ENCODE measurements around the gene ENPP4.
A peak's percentile ranks its signal among the peaks of the same experiment; 100 is the strongest.
"Not testable (repeated sequence)": the region's sequence is repeated elsewhere in the genome, so short reads cannot be mapped to it uniquely, and the experiment has no call there.

The ENPP4 gene, protein sequence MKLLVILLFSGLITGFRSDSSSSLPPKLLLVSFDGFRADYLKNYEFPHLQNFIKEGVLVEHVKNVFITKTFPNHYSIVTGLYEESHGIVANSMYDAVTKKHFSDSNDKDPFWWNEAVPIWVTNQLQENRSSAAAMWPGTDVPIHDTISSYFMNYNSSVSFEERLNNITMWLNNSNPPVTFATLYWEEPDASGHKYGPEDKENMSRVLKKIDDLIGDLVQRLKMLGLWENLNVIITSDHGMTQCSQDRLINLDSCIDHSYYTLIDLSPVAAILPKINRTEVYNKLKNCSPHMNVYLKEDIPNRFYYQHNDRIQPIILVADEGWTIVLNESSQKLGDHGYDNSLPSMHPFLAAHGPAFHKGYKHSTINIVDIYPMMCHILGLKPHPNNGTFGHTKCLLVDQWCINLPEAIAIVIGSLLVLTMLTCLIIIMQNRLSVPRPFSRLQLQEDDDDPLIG

DNA sequence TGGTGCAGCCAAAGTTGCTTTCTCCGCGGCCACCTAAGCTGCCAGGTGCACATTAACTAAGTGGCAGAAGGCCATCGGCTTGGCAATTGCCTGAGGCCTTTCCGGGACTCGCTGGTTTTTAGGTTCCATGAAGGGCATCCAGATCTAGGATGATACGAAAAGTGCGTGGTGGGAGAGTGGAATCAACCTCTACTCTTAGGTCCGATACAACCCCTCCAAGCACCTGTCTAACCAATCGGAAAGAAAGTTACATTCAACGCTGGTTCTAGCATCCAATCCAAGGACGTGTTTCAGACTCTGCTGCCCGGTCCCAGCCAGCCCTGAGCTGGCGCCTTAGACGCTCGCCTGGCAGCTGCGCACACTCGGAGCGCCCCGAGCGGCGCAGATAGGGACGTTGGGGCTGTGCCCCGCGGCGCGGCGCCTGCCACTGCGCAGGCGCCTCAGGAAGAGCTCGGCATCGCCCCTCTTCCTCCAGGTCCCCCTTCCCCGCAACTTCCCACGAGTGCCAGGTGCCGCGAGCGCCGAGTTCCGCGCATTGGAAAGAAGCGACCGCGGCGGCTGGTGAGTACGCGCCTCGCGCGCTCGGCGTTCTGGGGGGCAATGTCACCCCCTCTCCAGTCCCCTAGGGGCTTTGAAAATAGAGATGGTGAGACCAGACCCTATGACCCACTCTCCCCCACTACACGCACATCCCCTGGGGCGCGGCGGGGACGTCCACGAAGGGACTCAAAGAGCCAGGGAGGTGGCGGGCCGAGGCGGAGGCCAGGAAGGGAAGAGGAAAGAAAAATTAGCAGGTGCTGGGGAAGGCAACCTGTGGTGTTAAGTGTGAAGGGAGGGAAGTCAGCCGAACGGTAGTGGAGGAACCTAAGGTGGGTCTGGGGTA, at the start of gene ENPP4:
Gene ENPP4 (plus strand): TSS at position 361 of the 883 bp plus-strand sequence. CDS start 9,595 bp downstream, outside the sequence.
- peak; percentile 98 for DNase-seq

DNA sequence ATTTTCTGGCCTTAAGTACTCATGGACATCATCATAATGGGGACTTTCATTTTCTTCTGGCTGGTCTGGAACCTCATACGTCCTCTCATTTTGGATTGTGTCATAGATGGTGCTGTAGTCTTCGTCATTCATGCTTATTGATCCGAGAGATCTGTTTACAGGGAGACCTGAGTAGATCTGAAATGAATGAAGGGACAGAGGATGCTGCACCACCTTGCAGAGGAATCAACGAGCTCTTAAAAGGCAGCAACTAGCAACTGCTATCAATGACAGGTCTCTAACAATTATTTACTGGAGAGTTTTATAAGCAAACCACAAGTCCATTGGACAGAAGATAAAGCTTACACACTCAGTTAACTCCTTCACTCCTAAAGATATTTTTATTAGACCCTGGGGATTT, 49.7 kb upstream of the ENPP4 start:
- DNase-seq: no peak

DNA sequence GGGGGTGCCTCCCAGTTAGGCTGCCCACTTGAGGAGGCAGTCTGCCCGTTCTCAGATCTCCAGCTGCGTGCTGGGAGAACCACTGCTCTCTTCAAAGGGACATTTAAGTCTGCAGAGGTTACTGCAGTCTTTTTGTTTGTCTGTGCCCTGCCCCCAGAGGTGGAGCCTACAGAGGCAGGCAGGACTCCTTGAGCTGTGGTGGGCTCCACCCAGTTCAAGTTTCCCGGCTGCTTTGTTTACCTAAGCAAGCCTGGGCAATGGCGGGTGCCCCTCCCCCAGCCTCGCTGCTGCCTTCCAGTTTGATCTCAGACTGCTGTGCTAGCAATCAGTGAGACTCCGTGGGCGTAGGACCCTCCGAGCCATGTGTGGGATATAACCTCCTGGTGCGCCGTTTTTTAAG, 44.1 kb upstream of the ENPP4 start:
- not testable (repeated sequence) for DNase-seq

DNA sequence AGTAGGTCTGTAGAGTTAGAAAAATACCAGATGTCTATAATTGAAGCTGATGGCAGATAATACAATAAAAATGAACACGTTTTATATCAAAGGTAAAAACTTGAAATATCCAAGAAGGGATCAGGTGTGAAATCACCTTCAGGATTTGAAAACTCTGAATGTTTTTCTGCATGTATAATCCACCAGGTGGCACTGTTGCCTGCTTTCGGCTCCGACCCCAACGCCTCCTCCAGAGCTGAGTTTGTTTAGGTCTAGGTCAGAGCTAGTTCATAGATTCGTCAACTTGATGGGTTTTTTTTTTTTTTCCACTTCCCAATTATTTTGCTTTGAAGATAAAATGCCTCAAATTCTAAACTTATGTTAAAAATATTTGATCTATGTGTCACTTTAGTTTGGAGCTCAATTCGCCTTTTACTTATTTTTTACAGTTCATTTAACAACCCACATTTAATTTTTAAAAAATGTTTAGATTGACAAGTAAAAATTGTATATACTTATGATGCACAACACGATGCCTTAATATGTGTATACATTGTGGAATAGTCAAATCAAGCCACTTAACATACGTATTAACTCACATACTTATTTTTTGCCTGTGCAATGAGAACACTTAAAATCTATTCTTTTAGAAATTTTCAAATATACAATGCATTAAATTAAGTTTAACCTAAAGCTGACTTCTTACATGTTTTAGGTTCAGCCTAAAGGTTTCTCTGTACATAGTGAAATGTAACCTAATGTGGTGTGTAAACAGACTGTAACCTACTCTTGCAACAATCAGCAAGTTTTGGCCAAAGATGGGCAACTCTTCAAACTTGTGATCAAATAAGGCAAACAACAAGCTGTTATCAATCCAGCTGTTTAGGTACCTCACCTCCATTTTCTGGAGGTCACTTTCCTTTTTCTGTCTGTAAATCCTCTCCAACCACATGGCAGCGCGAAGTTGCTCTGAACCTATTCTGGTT, 39.4 kb upstream of the ENPP4 start:
- peak; percentile 44 for DNase-seq

DNA sequence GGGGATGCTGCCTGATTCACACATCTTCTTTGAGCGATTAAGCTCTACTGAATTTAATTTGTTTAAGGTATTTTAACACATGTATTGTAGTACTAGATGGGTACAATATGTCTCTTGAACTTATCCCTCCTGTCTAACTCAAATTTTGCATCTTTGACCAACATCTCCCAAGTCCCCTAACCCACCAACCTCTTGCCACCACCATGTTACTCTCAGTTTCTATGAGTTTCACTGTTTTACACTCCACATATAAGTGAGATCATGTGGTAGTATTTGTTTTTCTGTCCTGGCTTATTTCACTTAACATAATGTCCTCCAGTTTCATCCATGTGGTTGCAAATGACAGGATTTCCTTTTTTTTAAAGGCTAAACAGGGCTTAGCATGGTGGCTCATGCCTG, 38.7 kb upstream of the ENPP4 start:
- DNase-seq: no peak

DNA sequence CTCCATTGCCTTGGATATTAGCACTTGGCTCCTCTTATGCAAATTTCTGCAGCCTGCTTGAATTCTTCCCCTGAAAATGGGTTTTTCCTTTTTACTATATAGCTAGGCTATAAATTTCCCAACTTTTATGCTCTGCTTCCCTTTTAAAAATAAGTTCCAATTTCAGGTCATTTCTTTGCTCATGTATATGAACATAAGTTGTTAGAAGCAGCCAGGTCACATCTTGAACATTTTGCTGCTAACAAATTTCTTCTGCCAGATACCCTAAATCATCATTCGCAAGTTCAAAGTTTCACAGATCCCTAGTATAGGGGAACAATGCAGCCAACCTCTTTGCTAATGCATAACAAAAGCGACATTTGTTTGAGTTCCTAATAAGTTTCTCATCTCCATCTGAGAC, 34.5 kb upstream of the ENPP4 start:
- DNase-seq: no peak

DNA sequence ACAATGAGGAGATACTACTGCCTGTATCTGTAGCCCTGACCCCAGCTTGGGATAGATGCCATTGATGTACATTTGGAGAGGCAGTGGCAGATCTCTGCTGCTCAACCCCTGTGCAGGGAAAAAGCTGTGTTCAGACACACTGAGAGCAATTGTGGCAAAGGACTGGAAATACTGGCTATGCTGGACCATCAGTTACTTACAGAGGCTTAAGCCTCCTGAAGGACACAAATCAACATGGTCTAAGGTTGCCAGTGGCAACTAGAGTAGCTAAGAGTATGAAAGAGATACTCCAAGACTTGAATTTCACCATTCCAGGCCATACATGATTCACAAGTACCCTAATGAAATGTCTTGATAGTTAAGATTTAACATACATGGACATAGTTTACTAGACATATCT, 32.4 kb upstream of the ENPP4 start:
- no peak for DNase-seq

DNA sequence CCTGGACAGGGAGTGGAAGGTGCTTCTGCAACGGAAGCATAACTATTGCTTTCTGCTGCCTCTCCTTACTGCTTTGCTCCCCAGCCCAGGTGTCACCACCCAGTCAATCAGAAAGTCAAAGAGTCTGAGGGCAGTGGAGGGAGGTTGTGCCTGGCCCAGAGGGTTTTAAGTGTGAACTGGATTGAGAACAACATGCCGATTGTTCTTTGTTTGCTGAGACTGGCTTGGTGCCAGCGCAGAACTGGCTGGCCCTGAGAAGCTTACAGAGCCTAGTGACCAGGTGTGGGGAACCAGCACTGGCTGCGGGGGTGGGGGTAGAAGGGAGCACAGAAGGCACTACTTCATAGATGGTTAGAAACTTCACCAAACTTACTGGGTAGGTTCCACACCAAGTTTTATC, 31.1 kb upstream of the ENPP4 start:
- peak; percentile 91 for DNase-seq

DNA sequence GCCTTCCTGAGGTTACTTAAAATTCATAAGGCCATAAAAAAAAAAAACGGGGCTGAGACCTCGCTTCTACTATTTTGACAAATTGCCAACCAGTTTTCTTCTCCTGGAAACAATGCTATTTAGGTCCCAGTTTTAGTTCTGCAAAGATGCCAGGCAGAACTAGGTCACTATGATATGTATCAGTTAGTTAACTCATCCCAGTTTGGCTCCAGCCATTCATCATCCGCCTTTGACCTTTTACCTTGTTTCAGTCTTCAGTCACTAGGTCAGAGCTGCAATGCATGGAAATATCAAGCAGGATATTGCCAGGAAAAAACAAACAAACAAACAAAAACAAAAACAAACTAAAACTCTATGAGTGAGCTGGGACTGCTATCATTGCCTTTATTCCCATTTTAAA, 29.8 kb upstream of the ENPP4 start:
- no peak for DNase-seq

DNA sequence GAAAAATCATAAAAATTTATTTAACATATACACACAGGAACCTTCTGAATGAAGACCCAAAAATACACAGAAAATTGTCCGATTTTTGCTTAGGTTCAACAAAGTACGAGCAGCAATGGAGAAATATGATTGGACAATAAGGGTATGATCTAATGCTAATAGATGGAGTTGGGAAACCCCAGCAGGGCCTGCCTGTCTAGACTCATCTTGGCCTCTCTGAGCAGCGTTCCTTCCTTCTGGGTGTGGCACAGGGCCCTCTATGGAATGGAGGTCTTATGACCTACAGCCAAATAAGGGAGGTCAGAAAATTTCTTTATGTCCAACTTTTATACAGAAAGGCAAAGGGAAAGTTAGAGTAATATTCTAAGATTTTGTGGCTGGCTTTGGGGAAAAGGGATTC, 27.7 kb upstream of the ENPP4 start:
- DNase-seq: no peak

DNA sequence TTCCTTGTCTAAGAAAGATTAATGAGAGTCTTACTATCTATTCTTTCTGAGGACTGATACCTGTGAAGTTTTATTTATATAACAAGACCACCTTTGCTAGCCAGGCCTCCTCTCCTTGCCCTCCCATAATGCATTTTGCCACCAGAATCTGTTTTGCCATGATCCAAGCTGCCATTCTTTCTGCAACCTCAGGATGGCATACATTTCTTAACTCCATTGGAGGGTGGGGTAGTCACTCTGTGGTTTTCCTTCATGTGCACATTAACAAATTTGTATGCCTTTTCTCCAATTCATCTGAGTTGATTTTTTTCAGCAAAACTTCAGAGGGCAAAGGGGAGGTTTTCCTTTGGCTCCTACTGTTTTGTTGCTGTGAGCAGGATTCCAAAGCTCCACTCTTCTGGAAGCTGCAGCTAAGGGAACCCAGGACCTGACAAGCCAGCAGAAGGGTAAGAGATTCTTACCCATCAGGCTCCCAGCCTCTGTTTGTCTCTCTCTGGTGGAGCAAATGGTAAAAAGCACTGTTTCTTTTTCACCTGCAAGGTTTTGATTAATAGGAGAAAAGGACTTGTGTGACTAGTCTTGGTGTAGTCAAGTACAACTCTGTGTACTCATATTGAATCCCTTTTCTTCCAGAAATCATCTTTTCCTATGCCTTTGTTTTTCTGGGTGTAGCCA, 26.2 kb upstream of the ENPP4 start:
- DNase-seq: no peak

DNA sequence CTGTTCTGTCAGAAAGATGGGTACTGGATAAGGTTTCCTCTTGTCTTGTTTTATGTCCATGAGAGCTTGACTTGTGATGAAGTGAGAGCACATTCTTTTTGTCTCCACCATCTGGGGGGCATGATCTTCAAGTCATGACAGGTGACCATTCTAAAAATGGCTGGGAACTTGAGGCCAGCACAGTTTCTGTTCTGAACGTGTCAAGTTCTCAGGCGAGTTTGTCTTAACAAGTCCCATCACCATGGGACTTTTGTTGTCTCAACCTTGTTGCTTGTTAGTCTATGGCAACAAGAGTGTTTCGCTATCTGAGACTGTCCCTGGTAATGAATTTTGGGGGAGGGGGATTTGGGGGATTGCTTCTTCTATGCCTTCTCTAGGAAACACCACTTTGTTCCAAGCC, 25.6 kb upstream of the ENPP4 start:
- no peak for DNase-seq

DNA sequence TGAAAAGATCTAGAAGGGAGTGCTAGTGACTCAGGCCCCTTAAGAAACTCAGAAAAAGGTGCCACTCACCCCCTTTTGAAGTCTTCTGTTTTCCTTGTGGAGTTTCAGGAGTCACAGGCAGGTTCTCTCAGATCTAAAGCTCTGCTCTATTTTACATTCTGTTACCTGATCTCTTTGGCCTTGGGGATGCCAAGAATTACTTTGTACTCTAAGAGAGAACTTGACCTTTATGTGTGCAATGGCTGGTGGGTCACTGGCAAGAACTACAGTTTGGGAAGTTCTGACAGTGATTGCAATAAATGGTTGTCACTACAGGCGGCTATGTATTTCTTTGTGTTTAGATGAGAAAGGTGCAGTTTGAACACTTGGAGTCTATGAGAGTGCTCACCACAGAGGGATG, 24.2 kb upstream of the ENPP4 start:
- no peak for DNase-seq

DNA sequence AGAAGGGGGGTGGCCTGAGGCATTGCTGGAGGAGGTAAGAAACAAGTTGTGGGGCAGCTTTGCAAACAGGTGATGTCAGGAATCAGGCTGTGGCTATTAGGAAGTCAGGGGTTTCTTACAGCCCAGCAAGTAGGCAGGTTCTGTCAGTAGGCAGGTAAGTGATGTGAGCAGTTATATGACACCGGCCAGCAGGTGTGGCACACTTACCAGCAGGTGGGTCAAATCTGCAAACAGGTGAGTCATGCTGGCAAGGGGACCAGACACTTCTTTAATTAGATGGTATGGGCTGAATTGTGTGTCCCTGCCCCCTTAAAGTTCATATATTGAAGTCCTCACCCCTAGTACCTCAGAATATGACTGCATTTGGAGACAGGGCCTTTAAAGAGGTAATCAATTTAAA, 16.4 kb upstream of the ENPP4 start:
- peak; percentile 91 for DNase-seq

DNA sequence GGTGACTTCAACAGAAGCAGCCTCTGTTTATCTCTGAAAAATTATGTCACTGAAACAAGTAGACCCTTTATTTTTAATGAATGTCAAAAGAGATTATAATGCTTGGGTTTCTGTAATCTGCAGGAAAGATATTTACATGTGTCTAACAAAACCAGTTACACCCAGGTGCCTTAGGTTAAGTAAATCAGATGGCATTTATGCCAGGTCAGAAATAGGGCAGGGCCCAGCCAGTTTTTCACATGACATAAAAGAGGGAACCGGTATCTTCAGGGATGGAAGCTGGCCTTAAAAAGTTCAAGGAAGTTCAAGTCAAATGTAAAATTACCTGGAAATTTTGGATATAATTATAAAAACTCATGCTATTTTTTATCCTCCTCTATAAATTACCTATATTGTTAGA, 14.2 kb upstream of the ENPP4 start:
- DNase-seq: no peak

DNA sequence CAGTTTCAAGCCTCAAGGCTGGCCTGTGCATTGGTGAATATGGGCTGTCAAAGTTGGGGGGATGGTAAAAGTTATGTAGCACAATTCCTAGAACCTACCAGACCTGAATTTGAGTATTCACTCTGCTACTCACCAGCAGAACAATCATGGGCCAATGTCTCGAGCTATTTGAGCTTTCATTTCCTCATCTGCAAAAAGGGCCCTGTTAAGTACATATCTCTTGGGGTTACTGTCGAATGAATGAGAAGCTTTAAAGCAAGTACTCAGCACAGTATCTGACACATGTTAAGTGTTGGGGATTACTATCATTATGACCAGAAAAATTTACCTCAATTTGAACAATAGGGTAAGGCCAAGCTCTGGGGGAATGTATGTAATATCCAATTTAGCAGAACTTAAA, 13.5 kb upstream of the ENPP4 start:
- DNase-seq: no peak

DNA sequence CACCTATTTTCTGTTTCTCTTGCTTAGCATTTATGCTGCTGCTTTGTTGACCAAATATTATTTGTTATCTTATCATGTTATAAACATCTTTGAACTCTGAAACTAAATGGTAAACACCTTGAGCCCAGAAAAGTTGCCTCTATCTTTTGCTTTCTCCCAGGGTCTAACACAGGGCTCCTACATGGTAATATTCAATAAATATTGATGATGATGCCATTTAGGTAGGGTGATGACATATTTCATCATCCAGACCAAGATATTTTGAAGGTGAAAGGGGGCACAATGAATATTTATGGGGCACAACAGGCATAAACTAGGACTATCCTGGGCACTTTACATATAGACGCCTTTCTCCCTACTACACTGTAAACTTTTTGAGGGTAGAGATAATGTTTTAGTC, 11.6 kb upstream of the ENPP4 start:
- no peak for DNase-seq

DNA sequence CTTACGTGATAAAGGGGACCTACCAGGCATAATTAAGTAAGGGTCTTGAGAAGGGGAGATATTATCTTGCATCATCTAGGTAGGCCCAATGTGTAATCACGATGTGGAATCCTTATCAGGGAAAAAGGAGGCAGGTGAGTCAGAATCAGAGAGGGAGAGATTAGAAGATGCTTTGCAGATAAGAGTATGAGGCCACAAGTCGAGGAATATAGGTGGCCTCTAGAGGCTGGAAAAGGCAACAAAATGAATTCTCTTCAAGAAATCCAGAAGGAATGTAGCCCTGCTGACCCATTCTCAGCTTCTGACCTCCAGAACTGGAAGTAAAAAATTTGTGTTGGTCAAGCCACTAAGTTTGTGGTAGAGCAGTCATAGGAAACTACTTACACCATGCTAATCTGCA, 11.0 kb upstream of the ENPP4 start:
- no peak for DNase-seq

DNA sequence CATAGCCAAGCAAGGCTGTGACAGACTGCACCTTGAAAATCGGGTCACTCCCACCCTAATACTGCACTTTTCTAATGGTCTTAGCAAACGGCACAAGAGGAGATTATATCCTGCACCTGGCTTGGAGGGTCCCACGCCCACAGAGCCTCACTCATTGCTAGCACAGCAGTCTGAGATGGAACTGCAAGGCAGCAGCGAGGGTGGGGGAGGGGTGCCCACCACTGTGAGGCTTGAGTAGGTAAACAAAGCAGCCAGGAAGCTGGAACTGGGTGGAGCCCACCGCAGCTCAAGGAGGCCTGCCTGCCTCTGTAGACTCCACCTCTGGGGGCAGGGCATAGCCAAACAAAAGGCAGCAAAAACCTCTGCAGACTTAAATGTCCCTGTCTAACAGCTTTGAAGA, 10.1 kb upstream of the ENPP4 start:
- DNase-seq: not testable (repeated sequence)

DNA sequence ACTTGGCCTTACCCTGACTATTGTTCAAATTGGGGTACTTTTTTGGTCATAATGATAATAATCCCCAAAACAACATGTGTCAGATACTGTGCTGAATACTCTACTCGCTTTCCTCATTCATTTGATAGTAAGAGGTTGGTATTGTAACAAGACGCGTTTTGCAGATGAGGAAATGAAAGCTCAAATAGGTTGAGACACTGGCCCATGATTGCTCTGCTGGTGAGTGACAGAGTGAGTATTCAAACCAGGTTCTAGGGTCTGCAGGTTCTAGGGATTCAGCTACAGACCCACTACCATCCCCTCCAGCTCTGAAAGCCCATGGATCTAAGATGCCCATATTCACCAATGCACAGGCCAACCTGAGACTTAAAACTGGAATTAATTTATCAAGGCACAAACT, 1.3 kb upstream of the ENPP4 start:
- no peak for DNase-seq

DNA sequence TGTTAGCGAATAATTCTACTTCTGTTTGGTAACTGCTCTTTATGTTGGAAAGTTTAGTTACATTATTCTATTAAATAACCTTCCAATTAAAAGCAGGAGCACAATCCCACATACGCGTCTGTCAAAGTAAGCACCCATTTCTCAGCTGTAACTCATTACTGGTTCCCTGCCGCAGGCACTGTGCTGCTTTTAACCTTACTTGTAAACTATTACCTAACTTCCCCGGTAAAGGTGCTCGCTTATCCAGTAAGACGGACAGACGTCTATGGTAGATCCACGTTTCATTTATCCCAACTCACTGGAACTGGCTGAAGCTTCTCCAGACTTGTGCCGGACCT, 529 bp upstream of the ENPP4 start:
- DNase-seq: peak; percentile 81

DNA sequence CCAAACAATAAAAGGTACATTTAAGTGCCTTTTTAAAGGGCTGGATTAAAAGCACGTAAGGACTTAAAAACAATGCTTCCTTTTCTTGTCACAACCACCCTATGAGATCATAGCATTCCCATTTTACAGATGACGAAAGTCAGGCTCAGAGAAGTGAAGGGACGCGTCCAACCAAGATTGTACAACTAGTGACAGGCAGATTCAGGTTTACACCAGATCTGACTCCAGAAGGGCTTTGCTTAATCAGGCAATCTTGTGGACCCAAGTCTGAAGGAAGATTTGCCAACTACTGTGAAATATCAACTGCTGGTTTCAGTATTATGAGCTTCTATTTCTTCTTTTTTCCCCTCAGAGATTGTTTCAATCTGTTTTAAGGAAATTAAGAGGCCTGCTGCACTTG, 877 bp downstream of the ENPP4 start:
- DNase-seq: no peak

Data from NCI-H748 treated with DMSO at 0.1 percent for 48 hours (cell line).